ENCODE measurements around the gene ASXL3. TPM values are rescaled to one million over a fixed set of nuclear protein-coding genes. Genes with fewer than 3 reads are reported as not detected.

Gene ASXL3
- total and polyA plus RNA-seq, 4 donors, result 0.19 to 1.3 (median 0.39) TPM

DNA sequence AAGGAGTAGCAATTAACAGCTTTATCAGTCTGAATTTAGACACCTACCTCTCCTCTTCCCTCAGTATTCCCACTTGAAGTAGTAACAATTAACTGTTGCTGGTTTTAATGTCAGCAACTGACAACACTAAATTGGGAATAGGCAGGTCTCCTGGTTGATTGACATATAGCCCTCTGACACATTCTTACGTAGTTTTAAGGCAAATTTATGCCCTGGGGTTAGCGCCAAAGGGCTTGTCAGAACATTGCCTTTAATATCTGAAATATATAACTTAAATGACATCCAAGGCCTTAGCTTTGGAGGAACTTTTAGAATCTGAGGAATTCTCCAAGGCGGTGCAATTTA, 7.4 kb downstream of the ASXL3 start:
- Histone ChIP-seq H3K27me3 (ENCODE audit: control insufficient read depth in 4 of 4, insufficient read depth in 4 of 4, low read length in 3 of 4) (no peaks in the 10 kb centered on the region), H3K9ac (ENCODE audit: low read depth in 1 of 2, low read length in 2 of 2) (no peak overlapping the region), H3K9me3 (ENCODE audit: control insufficient read depth in 4 of 4, low read length in 3 of 4) (no peaks in the 10 kb centered on the region), H3K36me3 (ENCODE audit: control insufficient read depth in 4 of 4, insufficient read depth in 3 of 4, low read depth in 1 of 4, low read length in 3 of 4) (no peaks in the 10 kb centered on the region), H3K27ac (ENCODE audit: low read depth in 1 of 2, low read length in 2 of 2) (no peak overlapping the region), H3K4me1 (ENCODE audit: control insufficient read depth in 4 of 4, insufficient read depth in 4 of 4, low read length in 3 of 4) (peaks cover 0 to 4% (median 0%) of the 10 kb centered on the region in 4 donors), H3K4me3 (ENCODE audit: low read depth in 1 of 3, low read length in 3 of 3) (no peak overlapping the region)
- DNase-seq (ENCODE audit: low spot score), result no peak
- no peak for TF ChIP-seq GABPA (IDR thresholded peaks at IDR 0.05 in 1 of 2, conservative IDR thresholded peaks at IDR 0.05 in 1 of 2)
- TF ChIP-seq, protein P1, sequence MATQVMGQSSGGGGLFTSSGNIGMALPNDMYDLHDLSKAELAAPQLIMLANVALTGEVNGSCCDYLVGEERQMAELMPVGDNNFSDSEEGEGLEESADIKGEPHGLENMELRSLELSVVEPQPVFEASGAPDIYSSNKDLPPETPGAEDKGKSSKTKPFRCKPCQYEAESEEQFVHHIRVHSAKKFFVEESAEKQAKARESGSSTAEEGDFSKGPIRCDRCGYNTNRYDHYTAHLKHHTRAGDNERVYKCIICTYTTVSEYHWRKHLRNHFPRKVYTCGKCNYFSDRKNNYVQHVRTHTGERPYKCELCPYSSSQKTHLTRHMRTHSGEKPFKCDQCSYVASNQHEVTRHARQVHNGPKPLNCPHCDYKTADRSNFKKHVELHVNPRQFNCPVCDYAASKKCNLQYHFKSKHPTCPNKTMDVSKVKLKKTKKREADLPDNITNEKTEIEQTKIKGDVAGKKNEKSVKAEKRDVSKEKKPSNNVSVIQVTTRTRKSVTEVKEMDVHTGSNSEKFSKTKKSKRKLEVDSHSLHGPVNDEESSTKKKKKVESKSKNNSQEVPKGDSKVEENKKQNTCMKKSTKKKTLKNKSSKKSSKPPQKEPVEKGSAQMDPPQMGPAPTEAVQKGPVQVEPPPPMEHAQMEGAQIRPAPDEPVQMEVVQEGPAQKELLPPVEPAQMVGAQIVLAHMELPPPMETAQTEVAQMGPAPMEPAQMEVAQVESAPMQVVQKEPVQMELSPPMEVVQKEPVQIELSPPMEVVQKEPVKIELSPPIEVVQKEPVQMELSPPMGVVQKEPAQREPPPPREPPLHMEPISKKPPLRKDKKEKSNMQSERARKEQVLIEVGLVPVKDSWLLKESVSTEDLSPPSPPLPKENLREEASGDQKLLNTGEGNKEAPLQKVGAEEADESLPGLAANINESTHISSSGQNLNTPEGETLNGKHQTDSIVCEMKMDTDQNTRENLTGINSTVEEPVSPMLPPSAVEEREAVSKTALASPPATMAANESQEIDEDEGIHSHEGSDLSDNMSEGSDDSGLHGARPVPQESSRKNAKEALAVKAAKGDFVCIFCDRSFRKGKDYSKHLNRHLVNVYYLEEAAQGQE (IDR thresholded peaks at IDR 0.05), result no peak
- TF ChIP-seq SP1 (IDR thresholded peaks at IDR 0.05), result no peak
- TF ChIP-seq, protein P2, sequence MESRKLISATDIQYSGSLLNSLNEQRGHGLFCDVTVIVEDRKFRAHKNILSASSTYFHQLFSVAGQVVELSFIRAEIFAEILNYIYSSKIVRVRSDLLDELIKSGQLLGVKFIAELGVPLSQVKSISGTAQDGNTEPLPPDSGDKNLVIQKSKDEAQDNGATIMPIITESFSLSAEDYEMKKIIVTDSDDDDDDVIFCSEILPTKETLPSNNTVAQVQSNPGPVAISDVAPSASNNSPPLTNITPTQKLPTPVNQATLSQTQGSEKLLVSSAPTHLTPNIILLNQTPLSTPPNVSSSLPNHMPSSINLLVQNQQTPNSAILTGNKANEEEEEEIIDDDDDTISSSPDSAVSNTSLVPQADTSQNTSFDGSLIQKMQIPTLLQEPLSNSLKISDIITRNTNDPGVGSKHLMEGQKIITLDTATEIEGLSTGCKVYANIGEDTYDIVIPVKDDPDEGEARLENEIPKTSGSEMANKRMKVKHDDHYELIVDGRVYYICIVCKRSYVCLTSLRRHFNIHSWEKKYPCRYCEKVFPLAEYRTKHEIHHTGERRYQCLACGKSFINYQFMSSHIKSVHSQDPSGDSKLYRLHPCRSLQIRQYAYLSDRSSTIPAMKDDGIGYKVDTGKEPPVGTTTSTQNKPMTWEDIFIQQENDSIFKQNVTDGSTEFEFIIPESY (IDR thresholded peaks at IDR 0.05), result no peak
- TF ChIP-seq HNF4G (IDR thresholded peaks at IDR 0.05), result no peak
- TF ChIP-seq EGR1 (IDR thresholded peaks at IDR 0.05; ENCODE audit: low read depth in 2 of 2), result no peak
- TF ChIP-seq, protein P3, sequence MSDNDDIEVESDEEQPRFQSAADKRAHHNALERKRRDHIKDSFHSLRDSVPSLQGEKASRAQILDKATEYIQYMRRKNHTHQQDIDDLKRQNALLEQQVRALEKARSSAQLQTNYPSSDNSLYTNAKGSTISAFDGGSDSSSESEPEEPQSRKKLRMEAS (IDR thresholded peaks at IDR 0.05), result no peak
- TF ChIP-seq RAD21 (IDR thresholded peaks at IDR 0.05), result no peak
- no peak for TF ChIP-seq HNF4A (conservative IDR thresholded peaks at IDR 0.05)
- TF ChIP-seq FOXA2 (IDR thresholded peaks at IDR 0.05), result no peak
- no peak for TF ChIP-seq FOXA1 (IDR thresholded peaks at IDR 0.05)
- TF ChIP-seq RXRA (IDR thresholded peaks at IDR 0.05), result no peak
- TF ChIP-seq, protein P4, sequence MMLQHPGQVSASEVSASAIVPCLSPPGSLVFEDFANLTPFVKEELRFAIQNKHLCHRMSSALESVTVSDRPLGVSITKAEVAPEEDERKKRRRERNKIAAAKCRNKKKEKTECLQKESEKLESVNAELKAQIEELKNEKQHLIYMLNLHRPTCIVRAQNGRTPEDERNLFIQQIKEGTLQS (IDR thresholded peaks at IDR 0.05), result no peak
- no peak for TF ChIP-seq JUND (IDR thresholded peaks at IDR 0.05)
- TF ChIP-seq YY1 (IDR thresholded peaks at IDR 0.05), result no peak
- TF ChIP-seq, protein P5, sequence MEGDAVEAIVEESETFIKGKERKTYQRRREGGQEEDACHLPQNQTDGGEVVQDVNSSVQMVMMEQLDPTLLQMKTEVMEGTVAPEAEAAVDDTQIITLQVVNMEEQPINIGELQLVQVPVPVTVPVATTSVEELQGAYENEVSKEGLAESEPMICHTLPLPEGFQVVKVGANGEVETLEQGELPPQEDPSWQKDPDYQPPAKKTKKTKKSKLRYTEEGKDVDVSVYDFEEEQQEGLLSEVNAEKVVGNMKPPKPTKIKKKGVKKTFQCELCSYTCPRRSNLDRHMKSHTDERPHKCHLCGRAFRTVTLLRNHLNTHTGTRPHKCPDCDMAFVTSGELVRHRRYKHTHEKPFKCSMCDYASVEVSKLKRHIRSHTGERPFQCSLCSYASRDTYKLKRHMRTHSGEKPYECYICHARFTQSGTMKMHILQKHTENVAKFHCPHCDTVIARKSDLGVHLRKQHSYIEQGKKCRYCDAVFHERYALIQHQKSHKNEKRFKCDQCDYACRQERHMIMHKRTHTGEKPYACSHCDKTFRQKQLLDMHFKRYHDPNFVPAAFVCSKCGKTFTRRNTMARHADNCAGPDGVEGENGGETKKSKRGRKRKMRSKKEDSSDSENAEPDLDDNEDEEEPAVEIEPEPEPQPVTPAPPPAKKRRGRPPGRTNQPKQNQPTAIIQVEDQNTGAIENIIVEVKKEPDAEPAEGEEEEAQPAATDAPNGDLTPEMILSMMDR (IDR thresholded peaks at IDR 0.05; ENCODE audit: low read depth, low read length, missing input control), result no peak
- TF ChIP-seq TAF1 (conservative IDR thresholded peaks at IDR 0.05), result no peak
- TF ChIP-seq NR2F2 (IDR thresholded peaks at IDR 0.05), result no peak
- 92% methylated on average over 3 of the region's 3 CpGs for WGBS

Data from liver (tissue), 9 donors.